Activated CD8-positive, alpha-beta memory T cell treated with anti-CD3 and anti-CD28 coated beads for 24 hours (primary cell): Measurements from ENCODE around the gene OXTR.

Source experiments
- DNase-seq: peaks from one replicate; pipeline ENCODE4 v3.0.0-alpha.2; 2020

OXTR gene

DNA sequence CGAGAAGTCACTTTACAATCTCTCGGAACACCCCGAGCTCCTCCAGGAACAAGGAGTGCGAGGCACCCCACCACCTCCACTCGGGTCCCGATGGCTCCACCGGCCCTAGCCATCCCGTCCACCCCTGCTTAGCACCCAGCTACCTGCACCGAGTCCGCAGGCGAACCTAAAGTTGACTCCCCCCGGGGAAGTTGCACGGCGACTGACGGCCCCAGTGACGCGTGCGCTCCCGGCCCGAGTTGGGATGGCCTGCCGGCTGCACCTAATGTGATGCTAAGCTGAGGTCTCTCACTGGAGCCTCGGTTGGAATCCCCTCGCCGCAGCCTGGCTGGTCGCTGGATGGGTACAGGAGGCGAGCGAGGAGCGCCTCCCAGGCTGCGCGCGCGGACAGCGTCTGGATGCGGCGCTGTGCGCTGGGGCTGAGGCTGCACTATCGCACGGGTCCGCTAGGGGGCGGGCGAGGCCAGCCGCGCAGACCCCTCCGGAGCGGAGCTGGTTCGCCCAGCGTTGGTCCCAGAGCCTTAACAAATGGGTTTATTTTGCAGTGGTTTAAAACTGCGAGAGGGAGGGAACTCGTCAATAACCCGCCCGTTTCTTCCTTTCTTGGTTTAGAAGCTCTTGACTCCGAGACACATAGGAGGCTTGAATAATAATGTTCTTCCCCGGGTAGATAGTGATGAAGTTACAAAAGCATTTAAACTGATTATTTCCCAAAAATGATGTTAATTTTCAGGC lies at the start of gene OXTR:
Gene OXTR, minus strand, starts transcription at position 526 of the 735 bp plus-strand sequence. CDS start 1,426 bp downstream, outside the sequence.
- peak; percentile 83 for DNase-seq

DNA sequence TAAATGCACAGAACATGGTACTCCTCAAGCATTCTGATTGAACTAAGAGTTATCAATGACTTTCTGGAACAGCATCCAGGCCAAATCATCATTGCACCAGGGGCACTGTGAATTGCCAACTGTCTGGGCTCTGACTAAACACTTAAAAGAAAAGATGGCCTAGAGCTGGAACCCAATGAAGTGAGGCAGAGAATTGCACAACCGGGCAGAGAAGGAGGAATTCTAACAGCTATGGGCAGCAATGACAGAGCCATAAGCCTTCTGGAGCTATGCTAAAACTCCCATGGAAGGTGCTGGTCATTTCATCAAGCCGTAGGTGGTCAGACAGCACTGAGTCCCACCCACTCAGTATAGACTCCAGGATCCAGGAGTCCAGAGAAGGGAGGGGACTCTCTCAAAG lies 48.1 kb upstream of the OXTR start:
- no peak for DNase-seq

DNA sequence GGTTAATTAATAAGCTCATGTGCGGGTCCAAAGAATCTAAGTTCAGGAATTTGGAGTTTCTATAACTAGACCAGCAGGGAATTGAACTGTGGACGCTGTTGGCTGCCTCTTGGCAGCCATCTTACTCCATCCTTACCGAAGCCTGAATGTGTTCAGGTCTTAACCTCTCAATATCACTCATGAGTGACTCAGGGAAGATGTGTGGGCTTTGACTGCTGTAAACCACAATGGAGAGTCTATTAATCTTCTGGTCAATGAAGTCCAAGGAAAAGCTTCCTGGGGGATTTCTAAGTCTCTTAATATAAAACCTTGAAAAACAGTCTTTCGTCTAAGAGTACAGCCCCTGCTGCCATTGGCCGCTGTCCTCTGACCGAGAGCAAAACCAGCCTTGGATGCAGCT lies 46.7 kb upstream of the OXTR start:
- DNase-seq: no peak

DNA sequence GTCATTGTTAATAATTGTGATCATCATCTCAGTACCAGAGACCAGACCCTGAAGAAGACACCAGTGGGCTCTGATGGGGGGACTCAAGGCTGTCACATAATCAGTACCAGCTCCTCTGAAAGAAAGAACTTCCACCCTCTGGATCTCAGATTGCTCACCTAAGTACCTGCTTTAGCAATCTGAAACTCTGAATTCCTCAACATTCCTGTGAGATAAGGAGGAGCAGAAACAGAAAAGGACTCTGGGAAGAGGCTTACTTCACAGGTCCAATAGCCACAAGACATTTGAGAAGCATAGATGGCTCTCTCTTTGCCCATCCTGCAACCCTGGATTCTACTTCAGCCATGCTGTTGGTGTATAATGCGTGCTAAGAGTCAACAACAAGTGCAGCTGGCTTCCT lies 44.0 kb upstream of the OXTR start:
- no peak for DNase-seq

DNA sequence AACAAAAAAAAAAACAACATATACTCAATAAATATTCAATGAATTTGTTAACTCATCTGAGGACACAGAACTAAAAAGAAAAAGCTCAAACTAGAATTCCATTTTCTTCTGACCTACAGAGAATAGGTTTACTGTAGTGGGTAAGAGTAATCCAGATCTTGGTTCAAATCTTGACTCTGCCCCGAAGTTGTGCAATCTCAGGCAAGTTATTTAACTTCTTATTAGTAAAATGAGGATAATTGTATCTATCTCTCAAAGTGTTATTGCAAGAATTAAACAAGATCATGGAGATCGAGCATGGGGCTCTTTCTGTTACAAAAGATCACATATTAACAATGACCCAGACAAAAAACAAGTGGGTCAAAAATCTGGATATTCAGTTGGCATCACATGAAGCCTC lies 41.1 kb upstream of the OXTR start:
- DNase-seq: no peak

DNA sequence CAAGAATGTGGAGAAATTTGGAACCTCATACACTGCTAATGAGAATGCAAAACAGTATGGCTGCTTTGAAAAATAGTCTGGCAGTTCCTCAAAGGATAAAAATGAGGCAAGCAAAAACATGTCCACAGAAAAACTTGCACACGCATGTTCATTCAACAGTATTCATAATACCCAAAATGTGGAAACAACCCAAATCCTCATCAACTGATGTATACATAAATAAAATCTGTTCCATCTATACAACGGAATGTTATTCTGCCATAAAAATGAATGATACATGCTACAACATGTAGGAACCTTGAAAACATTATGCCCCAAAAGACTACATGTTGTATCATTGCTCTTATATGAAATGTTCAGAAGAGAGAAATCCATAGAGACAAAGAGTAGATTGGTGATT lies 36.4 kb upstream of the OXTR start:
- no peak for DNase-seq

DNA sequence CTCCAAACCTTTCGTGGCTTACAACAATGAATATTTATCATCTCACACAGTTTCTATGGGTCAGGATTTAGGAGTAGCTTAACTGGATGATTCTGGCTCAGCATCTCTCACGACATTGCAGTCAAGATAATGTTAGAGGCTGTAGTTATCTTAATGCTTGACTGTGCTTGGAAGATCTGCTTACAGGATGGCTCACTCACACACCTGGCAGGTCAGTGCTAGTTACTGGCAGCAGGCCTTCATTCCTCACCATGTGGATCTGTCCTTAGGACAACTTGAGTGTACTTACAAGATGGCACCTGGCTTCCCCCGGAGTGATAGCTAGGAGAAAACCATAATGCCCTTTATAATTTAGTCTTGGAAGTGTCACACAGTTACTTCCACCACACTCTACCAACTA lies 32.8 kb upstream of the OXTR start:
- DNase-seq: no peak

DNA sequence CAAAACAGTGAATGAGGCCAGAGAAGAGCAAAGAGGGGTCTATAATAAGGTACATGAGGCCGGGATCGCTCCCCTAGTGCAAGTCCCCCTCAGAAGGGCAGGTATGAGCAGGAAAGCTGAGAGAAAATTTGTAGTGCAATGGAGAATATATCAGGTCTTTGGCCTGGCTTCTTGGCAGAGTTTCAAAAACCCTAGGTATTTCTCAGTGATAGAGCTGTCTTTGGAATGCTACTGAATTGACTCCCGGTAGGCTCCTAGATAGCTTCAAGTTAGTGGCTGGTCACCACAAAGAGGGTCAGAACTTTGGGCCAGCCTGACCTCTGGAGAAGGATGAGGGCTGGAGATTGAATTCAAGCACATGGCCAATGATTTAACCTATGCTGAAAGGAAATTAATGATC lies 30.6 kb upstream of the OXTR start:
- DNase-seq: no peak

DNA sequence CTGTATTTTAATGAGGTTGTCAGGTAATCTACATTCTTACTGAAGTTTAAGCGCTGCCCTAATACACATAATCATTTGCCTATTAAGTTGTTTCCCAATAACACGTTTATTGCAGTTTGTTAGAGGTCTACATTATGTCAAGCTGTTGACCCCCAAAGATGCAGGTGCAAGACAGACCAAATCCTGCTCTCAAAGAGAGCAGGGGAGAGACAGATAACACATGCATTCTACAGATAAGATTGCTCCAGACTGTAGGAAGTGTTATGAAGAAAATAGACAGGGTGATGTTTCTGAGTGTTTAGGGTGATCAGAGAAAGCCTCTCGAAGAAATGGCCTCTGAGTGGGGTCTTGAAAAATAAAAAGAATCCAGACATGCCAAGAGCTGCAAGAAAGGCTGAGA lies 24.8 kb upstream of the OXTR start:
- no peak for DNase-seq

DNA sequence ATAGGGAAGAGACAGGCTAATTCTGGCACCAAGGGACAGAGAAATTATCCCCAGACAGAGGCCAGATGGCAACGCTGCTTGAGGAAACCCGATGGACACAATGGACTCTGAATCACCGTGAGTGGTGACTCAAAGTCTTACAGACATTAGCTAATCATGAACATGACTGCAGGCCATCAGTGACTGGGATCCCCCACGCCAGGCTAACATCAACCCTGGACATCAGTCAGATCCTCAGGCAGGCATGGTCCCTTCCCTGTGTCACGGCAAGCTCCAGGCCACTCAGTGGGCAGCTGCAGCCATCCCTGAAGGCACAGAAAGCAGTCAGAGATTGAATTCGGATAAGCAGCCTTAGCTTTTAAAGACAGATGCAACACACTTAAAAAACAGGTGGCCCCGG lies 23.8 kb upstream of the OXTR start:
- no peak for DNase-seq

DNA sequence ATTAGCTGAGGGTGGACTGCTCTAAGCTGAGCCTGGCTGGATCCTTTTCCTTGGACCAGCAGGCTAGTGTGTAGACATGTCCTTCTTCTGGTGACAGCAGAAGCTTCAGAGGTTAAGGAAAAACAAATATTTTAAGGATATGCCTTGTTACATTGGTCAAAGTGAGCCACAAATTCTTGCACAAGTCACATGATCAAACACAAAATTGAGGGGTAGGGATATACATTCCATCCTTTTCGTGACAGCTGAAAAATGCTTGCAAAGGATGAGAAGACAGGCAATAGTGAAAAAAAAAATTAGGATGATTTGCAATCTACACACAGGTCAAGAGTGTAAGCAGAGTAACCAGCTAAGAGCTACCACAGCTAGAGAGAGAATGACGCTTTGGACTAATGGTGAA lies 21.1 kb upstream of the OXTR start:
- DNase-seq: no peak

DNA sequence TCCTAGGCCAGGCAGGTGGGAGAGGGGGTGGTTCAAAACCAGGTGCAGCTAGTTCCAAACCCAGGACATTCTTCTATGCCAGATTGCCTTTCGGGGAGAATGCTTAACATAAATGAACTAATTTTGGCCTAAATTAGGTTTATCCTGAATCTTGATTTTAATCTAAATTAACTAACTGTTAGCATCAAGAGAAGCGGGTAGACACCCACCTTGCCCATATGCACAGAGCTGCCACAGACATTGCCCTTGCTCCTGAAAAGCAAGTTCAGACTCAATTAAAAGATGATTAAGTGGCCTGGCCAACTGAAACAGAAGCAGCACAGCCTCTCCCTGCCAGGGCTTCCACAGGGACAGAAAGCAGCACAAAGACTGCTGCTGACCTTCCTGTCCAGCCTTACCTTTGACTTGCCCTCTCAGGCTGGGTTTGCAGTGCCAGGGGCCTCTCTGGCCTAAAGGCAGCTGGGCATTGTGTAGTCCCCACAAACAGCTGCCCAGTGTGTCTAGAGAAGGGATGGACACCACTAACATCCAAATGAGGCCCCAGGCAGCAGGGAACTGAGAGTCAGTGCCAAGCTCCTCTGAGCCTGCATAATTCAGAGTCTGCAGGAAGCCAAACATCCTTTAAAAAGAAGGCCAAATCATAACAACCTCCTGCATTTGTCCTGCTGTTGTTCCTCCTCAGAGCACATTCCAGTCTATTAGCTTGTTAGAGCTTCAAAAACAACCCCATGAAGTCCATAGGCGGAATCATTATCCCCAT lies 15.4 kb upstream of the OXTR start:
- no peak for DNase-seq

DNA sequence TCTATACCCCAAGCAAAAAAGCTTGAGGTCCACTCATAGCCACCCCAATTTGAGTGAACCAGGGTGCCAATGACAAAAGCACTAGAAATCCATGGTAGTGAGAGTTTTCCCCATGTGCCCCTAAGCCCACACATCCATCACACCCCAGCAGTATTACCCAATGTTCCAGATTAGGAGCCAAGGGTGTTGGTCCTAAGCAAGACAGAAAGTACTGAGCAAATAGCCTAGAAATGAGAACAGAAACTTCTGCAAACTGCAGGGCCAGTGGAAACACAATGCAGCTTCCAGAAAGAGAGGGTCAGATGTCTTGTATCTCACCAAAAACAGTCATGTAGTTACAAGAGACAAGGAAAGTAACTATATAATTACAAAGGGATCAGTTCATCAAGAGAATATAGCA lies 10.9 kb upstream of the OXTR start:
- no peak for DNase-seq

DNA sequence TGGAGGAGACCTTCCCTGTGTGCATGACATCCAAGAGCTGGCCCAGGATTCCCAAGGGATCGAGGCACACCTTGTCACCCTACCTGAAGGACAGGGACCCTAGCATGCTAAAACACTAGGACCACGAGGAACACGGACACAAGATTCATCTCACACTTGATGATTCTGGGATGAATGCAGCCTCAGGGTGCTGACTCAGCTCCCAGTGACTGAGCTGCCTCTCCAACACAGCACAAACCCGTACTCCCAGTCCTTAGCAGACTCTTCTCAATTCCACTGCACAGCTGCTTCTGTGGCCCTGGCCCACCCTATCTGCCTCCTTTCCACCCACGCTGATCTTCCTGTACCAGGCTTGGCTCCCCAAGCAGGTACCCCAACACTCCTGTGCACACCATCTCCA lies 9.1 kb upstream of the OXTR start:
- no peak for DNase-seq

DNA sequence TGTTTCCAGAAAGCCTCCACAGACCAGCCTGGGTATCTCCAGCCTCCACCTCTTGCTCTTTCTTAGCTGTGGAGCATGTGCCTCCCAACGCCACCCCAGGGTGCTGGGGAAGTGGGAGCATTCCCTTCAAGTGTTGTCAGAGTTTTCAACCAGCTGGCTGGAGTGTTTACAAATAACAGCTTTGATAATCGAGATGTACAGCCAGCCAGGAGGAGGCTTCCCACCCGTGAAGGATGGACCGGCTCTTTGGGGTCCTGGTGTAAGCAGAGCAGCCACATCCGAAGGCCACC lies 8.5 kb upstream of the OXTR start:
- no peak for DNase-seq

DNA sequence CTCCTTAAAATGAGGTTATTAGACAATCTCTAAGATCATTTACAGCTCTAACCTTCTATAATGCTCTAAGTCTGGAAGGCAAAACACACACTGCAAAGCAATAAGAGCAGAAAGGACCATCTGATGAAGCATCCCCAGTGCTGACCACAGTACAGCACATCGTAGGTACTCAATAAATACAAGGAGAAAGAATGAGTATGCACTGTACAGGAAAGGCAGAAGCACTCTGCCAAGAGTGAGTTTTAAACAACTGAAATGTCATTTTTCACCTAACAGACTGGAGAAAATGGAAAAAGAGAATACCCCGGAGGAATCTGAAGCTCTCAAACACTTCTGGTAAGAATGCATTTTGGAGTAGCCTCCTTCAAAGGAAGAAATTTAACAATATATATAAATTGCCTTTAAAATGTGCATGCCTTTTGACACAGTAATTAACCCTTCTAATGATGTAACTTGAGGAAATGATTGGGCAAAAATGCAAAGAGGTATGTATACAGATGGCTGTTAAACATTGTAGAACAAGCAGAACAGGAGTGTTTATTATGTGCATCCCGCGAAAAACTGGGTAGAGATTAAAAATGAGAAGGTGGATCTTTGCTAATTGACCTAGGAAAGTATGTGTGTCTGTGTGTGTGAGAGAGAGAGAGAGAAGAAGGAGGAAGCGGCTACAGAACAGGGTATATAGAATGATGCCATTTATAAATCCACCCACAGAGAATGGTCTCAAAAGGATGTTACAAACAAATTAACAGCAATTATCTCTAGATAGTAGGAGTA lies 8.0 kb upstream of the OXTR start:
- no peak for DNase-seq

DNA sequence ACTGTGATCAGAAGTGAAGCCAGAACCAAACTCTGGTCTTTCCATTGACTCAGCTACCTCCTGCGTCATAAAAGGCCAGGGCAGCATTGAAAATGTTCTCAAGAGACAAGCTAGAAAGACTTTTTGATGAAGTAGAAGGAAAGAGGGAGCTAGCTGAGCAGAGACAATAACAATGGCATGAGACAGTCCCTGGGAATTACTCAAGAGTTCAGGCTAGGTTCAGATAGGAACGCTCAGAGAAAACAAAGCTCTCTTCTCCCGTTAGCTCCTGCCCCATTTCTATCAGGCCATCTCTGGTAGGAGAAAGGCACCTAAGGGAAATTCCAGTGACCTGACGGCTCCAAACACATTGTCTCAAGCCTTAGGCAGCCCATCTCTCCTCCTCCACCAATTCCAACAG lies 7.0 kb upstream of the OXTR start:
- DNase-seq: no peak

DNA sequence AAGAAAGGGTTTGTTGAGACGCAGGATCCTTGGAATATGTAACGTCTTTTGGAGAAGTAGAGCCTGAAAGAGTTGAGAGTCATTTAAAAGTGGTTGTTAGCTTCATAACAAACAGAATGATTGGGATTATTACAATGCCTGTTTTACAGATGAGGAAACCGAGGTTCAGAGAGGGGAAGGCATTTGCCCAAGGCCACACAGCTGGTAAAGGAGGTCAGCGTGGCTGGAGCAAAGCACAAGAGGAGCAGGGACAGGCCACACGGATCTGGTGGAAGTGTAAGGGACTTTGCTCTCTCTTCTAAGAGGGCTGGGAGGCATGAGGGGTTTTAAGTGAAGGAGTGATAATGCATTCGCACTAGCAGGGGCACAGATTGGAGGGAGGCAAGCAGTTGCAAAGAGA lies 6.2 kb upstream of the OXTR start:
- no peak for DNase-seq

DNA sequence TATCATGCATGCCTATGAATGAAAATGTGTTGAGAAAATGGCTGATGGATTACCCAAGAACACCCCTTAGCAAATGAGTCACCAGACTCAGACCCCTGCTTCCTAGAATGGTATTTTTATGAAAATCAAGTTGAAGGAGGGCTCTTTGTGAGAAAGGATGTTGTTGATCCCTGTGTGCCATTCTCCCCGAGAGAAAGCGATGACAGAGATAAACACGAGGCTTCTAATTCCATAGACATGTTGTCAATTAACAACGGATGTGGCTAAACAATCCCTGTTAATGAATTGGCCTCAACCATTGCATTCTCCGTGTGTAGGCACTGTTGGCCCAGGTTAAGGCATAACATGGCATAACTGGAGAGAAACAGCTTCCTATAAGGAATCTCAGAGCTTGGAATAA lies 5.8 kb upstream of the OXTR start:
- no peak for DNase-seq

DNA sequence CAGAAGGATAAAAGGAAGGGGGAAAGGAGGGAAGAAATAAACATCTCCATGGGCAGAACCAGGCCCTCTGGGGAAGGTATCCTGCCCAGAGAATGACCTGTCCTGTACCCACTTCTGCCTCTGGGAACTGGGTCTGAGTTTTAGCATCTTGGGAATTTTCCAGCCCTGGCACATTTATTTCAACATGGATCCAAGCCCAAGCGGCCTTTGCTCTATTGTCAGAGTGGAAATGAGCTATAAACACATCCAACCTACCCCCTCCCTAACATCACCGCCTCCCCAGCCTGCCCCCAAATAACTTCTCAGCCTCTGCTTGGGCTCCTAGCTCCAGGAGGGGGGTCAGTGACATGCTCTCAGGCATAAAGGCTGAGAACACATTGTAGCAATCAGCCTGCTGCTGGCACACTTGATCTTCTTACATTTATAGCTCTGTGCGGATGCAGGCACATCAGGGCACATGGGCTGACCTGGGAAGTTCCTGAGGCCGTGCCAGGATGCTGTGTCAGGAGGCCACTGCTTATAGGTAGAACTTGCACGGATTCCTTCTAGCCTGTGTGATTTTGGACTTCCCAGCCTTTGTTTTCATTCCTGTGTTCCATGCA lies 4.6 kb upstream of the OXTR start:
- no peak for DNase-seq

DNA sequence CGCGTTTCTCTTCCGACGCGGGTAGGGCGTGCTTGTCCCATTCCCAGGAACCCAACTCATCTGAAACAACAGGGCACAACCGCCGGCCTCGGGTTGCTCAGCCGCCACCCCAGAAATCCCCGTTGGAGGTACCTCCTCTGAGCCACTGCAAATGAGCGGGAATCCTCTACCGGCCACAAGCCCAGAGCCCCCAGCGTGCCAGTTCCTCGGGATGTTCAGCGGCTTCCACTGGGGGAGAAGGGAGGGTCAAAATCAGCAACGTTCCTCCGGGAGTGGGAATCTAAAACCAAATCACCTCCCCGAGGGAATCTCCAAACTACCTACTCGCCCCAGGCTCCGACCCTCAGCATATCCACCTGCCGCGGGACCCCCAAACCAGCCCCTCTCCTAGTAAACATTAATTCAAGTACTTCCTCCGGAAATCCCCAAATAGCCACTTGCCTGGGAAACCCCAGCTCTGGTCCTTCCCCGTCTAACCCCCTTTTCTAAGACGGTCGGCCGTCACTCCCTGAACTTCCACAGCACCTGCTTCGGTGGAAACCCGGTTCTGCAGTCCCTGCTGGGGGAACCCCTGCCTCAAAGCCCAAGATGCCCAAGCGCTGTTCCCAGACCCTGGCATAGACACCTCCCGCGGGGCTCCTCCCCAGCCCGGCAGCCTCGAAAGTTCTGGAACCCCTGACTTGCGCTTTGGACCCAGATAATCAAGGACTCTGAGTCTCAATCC lies 887 bp downstream of the OXTR start:
- DNase-seq: peak; percentile 53

DNA sequence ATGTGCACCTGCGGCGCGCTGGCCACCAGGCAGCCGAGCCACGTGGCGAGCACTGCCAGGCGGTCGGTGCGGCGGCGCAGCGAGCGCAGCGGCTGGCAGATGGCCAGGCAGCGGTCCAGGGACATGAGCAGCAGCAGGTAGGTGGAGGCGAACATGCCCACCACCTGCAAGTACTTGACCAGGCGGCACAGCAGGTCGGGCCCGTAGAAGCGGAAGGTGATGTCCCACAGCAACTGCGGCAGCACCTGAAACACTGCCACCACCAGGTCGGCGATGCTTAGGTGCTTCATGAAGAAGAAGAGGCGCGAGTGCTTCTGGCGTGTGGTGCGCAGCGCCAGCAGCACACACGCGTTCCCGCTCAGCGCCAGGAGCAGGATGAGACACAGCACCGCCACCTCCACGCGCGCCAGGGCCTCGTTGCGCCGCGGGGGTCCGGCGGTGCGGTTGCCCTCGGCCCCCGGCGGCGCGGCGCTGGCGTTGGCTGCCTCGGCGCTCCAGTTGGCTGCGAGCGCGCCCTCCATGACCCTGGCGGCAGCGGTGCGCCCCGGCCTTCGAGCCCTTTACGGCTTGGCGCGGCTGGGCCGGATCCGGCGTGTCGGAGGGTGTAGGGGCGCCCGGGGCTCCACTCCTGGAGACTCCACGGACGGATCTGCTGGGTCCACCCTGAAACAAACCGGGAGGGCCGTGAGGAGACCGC lies 1.6 kb downstream of the OXTR start:
- DNase-seq: peak; percentile 54
